ENCODE data around the gene NOS1.

- TF ChIP-seq, protein P1, sequence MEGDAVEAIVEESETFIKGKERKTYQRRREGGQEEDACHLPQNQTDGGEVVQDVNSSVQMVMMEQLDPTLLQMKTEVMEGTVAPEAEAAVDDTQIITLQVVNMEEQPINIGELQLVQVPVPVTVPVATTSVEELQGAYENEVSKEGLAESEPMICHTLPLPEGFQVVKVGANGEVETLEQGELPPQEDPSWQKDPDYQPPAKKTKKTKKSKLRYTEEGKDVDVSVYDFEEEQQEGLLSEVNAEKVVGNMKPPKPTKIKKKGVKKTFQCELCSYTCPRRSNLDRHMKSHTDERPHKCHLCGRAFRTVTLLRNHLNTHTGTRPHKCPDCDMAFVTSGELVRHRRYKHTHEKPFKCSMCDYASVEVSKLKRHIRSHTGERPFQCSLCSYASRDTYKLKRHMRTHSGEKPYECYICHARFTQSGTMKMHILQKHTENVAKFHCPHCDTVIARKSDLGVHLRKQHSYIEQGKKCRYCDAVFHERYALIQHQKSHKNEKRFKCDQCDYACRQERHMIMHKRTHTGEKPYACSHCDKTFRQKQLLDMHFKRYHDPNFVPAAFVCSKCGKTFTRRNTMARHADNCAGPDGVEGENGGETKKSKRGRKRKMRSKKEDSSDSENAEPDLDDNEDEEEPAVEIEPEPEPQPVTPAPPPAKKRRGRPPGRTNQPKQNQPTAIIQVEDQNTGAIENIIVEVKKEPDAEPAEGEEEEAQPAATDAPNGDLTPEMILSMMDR (conservative IDR thresholded peaks at IDR 0.05 in 1 of 2, IDR thresholded peaks at IDR 0.05 in 1 of 2; ENCODE audit: extremely low read depth in 1 of 2, insufficient read depth in 1 of 2, low read depth in 1 of 2, low read length in 2 of 2): no peak
- no peak for TF ChIP-seq EZH2 (IDR thresholded peaks at IDR 0.05; ENCODE audit: borderline replicate concordance, low read length)
Measured at GRCh38 chr12:117377758-117378157, 16.3 kb upstream of the NOS1 start.
